ENCODE measurements around the gene TMEM235.

TMEM235 gene

GRCh38 chr17:78210111-78210510, 21.3 kb upstream of the TMEM235 start:
- Histone ChIP-seq H3K27me3 (replicated peaks) (no peaks in the 10 kb centered on the region), H3K4me3 (ENCODE audit: low read depth, low read length) (no peak overlapping the region), H3K27ac (no peak overlapping the region), H3K36me3 (replicated peaks) (peaks cover 2% of the 10 kb centered on the region)
- in situ Hi-C loops (cut with HindIII; ENCODE audit: low pct_ligation_motif_present, low sequenced_read_pairs): no loop called here
- TF ChIP-seq, protein P1, sequence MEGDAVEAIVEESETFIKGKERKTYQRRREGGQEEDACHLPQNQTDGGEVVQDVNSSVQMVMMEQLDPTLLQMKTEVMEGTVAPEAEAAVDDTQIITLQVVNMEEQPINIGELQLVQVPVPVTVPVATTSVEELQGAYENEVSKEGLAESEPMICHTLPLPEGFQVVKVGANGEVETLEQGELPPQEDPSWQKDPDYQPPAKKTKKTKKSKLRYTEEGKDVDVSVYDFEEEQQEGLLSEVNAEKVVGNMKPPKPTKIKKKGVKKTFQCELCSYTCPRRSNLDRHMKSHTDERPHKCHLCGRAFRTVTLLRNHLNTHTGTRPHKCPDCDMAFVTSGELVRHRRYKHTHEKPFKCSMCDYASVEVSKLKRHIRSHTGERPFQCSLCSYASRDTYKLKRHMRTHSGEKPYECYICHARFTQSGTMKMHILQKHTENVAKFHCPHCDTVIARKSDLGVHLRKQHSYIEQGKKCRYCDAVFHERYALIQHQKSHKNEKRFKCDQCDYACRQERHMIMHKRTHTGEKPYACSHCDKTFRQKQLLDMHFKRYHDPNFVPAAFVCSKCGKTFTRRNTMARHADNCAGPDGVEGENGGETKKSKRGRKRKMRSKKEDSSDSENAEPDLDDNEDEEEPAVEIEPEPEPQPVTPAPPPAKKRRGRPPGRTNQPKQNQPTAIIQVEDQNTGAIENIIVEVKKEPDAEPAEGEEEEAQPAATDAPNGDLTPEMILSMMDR (IDR thresholded peaks at IDR 0.05; ENCODE audit: low read depth, low read length, missing control alignments): no peak
- no peak for DNase-seq

GRCh38 chr17:78211032-78211431, 20.4 kb upstream of the TMEM235 start:
- Histone ChIP-seq H3K27ac (no peak overlapping the region), H3K36me3 (replicated peaks) (no peaks in the 10 kb centered on the region), H3K27me3 (replicated peaks) (no peaks in the 10 kb centered on the region), H3K4me3 (ENCODE audit: low read depth, low read length) (no peak overlapping the region)
- in situ Hi-C loops (cut with HindIII; ENCODE audit: low pct_ligation_motif_present, low sequenced_read_pairs): no loop called here
- DNase-seq: no peak
- TF ChIP-seq, protein P1 (IDR thresholded peaks at IDR 0.05; ENCODE audit: low read depth, low read length, missing control alignments): no peak

DNA sequence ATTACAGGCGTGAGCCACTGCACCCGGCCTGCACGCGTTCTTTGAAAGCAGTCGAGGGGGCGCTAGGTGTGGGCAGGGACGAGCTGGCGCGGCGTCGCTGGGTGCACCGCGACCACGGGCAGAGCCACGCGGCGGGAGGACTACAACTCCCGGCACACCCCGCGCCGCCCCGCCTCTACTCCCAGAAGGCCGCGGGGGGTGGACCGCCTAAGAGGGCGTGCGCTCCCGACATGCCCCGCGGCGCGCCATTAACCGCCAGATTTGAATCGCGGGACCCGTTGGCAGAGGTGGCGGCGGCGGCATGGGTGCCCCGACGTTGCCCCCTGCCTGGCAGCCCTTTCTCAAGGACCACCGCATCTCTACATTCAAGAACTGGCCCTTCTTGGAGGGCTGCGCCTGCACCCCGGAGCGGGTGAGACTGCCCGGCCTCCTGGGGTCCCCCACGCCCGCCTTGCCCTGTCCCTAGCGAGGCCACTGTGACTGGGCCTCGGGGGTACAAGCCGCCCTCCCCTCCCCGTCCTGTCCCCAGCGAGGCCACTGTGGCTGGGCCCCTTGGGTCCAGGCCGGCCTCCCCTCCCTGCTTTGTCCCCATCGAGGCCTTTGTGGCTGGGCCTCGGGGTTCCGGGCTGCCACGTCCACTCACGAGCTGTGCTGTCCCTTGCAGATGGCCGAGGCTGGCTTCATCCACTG, 17.3 kb upstream of the TMEM235 start, which contains the start of gene BIRC5:
Gene BIRC5 (plus strand): TSS at position 238 of the 690 bp plus-strand sequence. CDS start 64 bp downstream, at position 302.
- H3K27ac ChIP-seq: peak within 1 kb of the TSS; percentile 6
- H3K27me3 ChIP-seq (replicated peaks): no peaks in the 10 kb centered on the region
- H3K4me3 ChIP-seq (ENCODE audit: low read depth, low read length): peak within 1 kb of the TSS; percentile 89
- in situ Hi-C loops (cut with HindIII; ENCODE audit: low pct_ligation_motif_present, low sequenced_read_pairs): no loop called here
- peak; percentile 63 for DNase-seq
- TF ChIP-seq, protein P1 (IDR thresholded peaks at IDR 0.05; ENCODE audit: low read depth, low read length, missing control alignments): no peak
- H3K36me3 ChIP-seq (replicated peaks): no peaks in the 10 kb centered on the region

- in situ Hi-C loops (cut with HindIII; ENCODE audit: low pct_ligation_motif_present, low sequenced_read_pairs): no loop called here
- Histone ChIP-seq H3K27ac (no peak overlapping the region), H3K27me3 (replicated peaks) (no peaks in the 10 kb centered on the region), H3K4me3 (ENCODE audit: low read depth, low read length) (peak overlapping the region; percentile 89), H3K36me3 (replicated peaks) (no peaks in the 10 kb centered on the region)
- TF ChIP-seq, protein P1 (IDR thresholded peaks at IDR 0.05; ENCODE audit: low read depth, low read length, missing control alignments): no peak
- no peak for DNase-seq
Measured at GRCh38 chr17:78214706-78215061, 16.7 kb upstream of the TMEM235 start.

GRCh38 chr17:78219396-78220150, 11.9 kb upstream of the TMEM235 start:
- Histone ChIP-seq H3K36me3 (replicated peaks) (no peaks in the 10 kb centered on the region), H3K4me3 (ENCODE audit: low read depth, low read length) (no peak overlapping the region), H3K27ac (no peak overlapping the region), H3K27me3 (replicated peaks) (no peaks in the 10 kb centered on the region)
- DNase-seq: no peak
- TF ChIP-seq, protein P1 (IDR thresholded peaks at IDR 0.05; ENCODE audit: low read depth, low read length, missing control alignments): no peak
- in situ Hi-C loops (cut with HindIII; ENCODE audit: low pct_ligation_motif_present, low sequenced_read_pairs): no loop called here

All from brain microvascular endothelial cell (primary cell).